Measurements from ENCODE around the gene AKT3.

Gene AKT3

GRCh38 chr1:243557866-243558265 is 292.2 kb downstream of the AKT3 start:
- DNase-seq (ENCODE audit: low read depth, low spot score), result no peak

GRCh38 chr1:243554686-243555085 is 295.4 kb downstream of the AKT3 start:
- no peak for DNase-seq (ENCODE audit: low read depth, low spot score)

- no peak for DNase-seq (ENCODE audit: low read depth, low spot score)
Measured at GRCh38 chr1:243553090-243553489, 297.0 kb downstream of the AKT3 start.

- no peak for DNase-seq (ENCODE audit: low read depth, low spot score)
Measured at GRCh38 chr1:243550276-243550675, 299.8 kb downstream of the AKT3 start.

GRCh38 chr1:243549791-243550190 is 300.3 kb downstream of the AKT3 start:
- no peak for DNase-seq (ENCODE audit: low read depth, low spot score)

- no peak for DNase-seq (ENCODE audit: low read depth, low spot score)
Measured at GRCh38 chr1:243549108-243549507, 300.9 kb downstream of the AKT3 start.

- no peak for DNase-seq (ENCODE audit: low read depth, low spot score)
Measured at GRCh38 chr1:243548516-243548915, 301.5 kb downstream of the AKT3 start.

- no peak for DNase-seq (ENCODE audit: low read depth, low spot score)
Measured at GRCh38 chr1:243547891-243548290, 302.2 kb downstream of the AKT3 start.

GRCh38 chr1:243546457-243546856 is 303.6 kb downstream of the AKT3 start:
- DNase-seq (ENCODE audit: low read depth, low spot score), result no peak

GRCh38 chr1:243543501-243543900 is 306.5 kb downstream of the AKT3 start:
- no peak for DNase-seq (ENCODE audit: low read depth, low spot score)

GRCh38 chr1:243542739-243543415 is 307.2 kb downstream of the AKT3 start:
- no peak for DNase-seq (ENCODE audit: low read depth, low spot score)

GRCh38 chr1:243539636-243540035 is 310.4 kb downstream of the AKT3 start:
- DNase-seq (ENCODE audit: low read depth, low spot score), result no peak

GRCh38 chr1:243535014-243535413 is 315.0 kb downstream of the AKT3 start:
- DNase-seq (ENCODE audit: low read depth, low spot score), result no peak

- no peak for DNase-seq (ENCODE audit: low read depth, low spot score)
Measured at GRCh38 chr1:243529512-243529911, 320.5 kb downstream of the AKT3 start.

- no peak for DNase-seq (ENCODE audit: low read depth, low spot score)
Measured at GRCh38 chr1:243528459-243529121, 321.5 kb downstream of the AKT3 start.

GRCh38 chr1:243526180-243526579 is 323.9 kb downstream of the AKT3 start:
- no peak for DNase-seq (ENCODE audit: low read depth, low spot score)

GRCh38 chr1:243525085-243525487 is 325.0 kb downstream of the AKT3 start:
- DNase-seq (ENCODE audit: low read depth, low spot score), result no peak

- no peak for DNase-seq (ENCODE audit: low read depth, low spot score)
Measured at GRCh38 chr1:243523766-243524165, 326.3 kb downstream of the AKT3 start.

- no peak for DNase-seq (ENCODE audit: low read depth, low spot score)
Measured at GRCh38 chr1:243520831-243521230, 329.2 kb downstream of the AKT3 start.

GRCh38 chr1:243514927-243515326 is 335.1 kb downstream of the AKT3 start:
- no peak for DNase-seq (ENCODE audit: low read depth, low spot score)

GRCh38 chr1:243513726-243514491 is 336.1 kb downstream of the AKT3 start:
- no peak for DNase-seq (ENCODE audit: low read depth, low spot score)

- DNase-seq (ENCODE audit: low read depth, low spot score), result no peak
Measured at GRCh38 chr1:243510928-243511327, 339.1 kb downstream of the AKT3 start.

GRCh38 chr1:243508943-243509342 is 341.1 kb downstream of the AKT3 start:
- no peak for DNase-seq (ENCODE audit: low read depth, low spot score)
